Measurements from ENCODE around the gene TEX29.

The TEX29 gene

GRCh38 chr13:111363121-111363520, 42.7 kb downstream of the TEX29 start:
- H3K27ac ChIP-seq (ENCODE audit: low read depth, low read length): no peak overlapping the region
- H3K4me3 ChIP-seq (ENCODE audit: low read depth, low read length): no peak overlapping the region
- no peaks in the 10 kb centered on the region for H3K36me3 ChIP-seq (ENCODE audit: control insufficient read depth, insufficient read depth, low read length)
- H3K4me1 ChIP-seq (ENCODE audit: control insufficient read depth, insufficient read depth, low read length): peaks cover 16% of the 10 kb centered on the region
- H3K9ac ChIP-seq (ENCODE audit: low read depth, low read length): no peak overlapping the region
- H3K27me3 ChIP-seq (ENCODE audit: control insufficient read depth, insufficient read depth, low read length): no peaks in the 10 kb centered on the region
- H3K9me3 ChIP-seq (ENCODE audit: control insufficient read depth, insufficient read depth, low read length): no peaks in the 10 kb centered on the region

DNA sequence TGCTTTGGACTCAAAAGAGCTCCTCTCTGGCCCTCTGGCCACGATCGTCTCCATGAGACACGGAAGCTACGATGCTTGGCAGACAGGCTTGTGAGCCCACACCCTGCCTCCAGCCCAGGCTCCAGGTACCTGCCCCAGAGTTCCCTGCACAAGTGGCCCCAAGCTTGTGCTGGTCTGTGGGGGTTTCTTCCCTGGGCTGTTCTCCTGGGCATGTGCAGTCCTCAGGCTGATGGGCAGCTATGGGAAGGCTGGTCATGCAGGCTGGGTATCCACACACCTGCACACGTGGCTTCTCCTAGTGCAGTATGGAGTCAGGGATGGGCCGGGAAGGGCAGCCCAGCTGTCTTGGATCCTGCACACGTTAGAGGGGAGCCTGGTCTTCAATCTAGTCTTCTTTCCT, 43.1 kb downstream of the TEX29 start:
- Histone ChIP-seq H3K27ac (ENCODE audit: low read depth, low read length) (no peak overlapping the region), H3K9me3 (ENCODE audit: control insufficient read depth, insufficient read depth, low read length) (no peaks in the 10 kb centered on the region), H3K9ac (ENCODE audit: low read depth, low read length) (no peak overlapping the region), H3K36me3 (ENCODE audit: control insufficient read depth, insufficient read depth, low read length) (no peaks in the 10 kb centered on the region), H3K27me3 (ENCODE audit: control insufficient read depth, insufficient read depth, low read length) (no peaks in the 10 kb centered on the region), H3K4me1 (ENCODE audit: control insufficient read depth, insufficient read depth, low read length) (peaks cover 16% of the 10 kb centered on the region), H3K4me3 (ENCODE audit: low read depth, low read length) (no peak overlapping the region)

DNA sequence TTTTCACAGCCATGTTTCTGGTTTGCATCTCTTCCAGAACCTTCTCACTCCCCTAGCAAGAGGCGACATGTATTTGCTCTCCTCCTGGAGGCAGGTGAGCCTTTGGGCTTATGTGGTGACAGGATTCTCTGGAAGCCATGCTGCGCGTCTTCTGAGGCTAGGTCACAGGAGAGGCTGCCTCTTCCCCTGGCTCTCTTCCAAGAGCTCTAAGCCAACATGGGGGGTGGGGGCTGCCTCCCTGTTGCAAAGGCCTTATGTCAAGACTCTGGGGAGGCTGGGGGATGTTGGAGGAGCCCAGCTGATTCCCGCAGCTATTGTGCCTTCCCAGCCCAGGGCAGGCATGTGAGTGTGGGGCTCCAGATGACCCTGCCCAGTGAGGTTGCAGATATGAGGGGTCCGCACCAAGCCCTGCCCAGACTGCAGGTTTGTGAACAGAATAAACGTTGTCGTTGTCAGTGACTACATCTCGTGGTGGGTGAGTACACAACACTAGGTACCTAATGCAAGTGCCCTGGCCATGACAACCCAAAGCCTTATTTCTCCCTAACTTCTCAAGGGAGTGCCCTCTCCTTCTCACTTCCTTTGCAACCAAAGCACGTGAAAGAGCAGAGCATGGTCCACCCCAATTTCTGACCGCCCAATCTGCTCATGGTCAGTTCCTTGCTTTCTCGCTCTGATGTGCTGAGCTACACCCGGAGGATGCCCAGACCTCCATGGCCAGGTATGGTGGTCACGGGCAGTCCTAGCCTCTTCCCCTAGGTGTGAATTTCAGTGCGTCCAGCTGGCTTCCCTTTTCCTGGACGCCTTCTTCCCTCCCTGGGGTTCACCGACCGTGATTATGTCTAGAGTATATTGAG, 44.9 kb downstream of the TEX29 start:
- Histone ChIP-seq H3K36me3 (ENCODE audit: control insufficient read depth, insufficient read depth, low read length) (no peaks in the 10 kb centered on the region), H3K4me3 (ENCODE audit: low read depth, low read length) (no peak overlapping the region), H3K9ac (ENCODE audit: low read depth, low read length) (no peak overlapping the region), H3K27ac (ENCODE audit: low read depth, low read length) (no peak overlapping the region), H3K9me3 (ENCODE audit: control insufficient read depth, insufficient read depth, low read length) (no peaks in the 10 kb centered on the region), H3K4me1 (ENCODE audit: control insufficient read depth, insufficient read depth, low read length) (0 out of 2 replicates have a peak, but pooled peaks cover 2% of the 10 kb centered on the region), H3K27me3 (ENCODE audit: control insufficient read depth, insufficient read depth, low read length) (no peaks in the 10 kb centered on the region)

GRCh38 chr13:111367340-111367739, 46.9 kb downstream of the TEX29 start:
- Histone ChIP-seq H3K4me1 (ENCODE audit: control insufficient read depth, insufficient read depth, low read length) (no peaks in the 10 kb centered on the region), H3K4me3 (ENCODE audit: low read depth, low read length) (no peak overlapping the region), H3K27ac (ENCODE audit: low read depth, low read length) (no peak overlapping the region), H3K9ac (ENCODE audit: low read depth, low read length) (no peak overlapping the region), H3K27me3 (ENCODE audit: control insufficient read depth, insufficient read depth, low read length) (no peaks in the 10 kb centered on the region), H3K9me3 (ENCODE audit: control insufficient read depth, insufficient read depth, low read length) (no peaks in the 10 kb centered on the region), H3K36me3 (ENCODE audit: control insufficient read depth, insufficient read depth, low read length) (no peaks in the 10 kb centered on the region)

DNA sequence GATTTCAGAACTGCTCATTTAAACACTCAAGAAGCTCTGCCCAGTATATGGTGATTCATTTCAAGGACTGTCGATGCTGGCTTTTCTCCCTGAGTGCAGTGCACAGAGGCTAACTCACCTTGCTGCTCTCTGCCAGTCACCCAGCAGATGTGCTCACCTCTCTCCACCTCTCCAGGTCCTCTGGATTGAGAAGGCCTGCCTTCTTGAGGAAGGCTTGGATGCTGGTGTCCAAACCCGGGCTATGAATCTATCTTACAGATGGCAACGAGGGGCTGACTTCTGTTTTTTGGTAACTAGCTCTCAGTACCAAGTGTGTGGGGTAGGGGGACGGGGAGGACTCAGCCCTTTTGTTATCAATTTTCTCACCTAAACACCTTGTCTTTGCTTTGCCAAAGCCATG, 47.6 kb downstream of the TEX29 start:
- Histone ChIP-seq H3K36me3 (ENCODE audit: control insufficient read depth, insufficient read depth, low read length) (no peaks in the 10 kb centered on the region), H3K9ac (ENCODE audit: low read depth, low read length) (no peak overlapping the region), H3K27ac (ENCODE audit: low read depth, low read length) (no peak overlapping the region), H3K27me3 (ENCODE audit: control insufficient read depth, insufficient read depth, low read length) (no peaks in the 10 kb centered on the region), H3K9me3 (ENCODE audit: control insufficient read depth, insufficient read depth, low read length) (no peaks in the 10 kb centered on the region), H3K4me1 (ENCODE audit: control insufficient read depth, insufficient read depth, low read length) (no peaks in the 10 kb centered on the region), H3K4me3 (ENCODE audit: low read depth, low read length) (no peak overlapping the region)

DNA sequence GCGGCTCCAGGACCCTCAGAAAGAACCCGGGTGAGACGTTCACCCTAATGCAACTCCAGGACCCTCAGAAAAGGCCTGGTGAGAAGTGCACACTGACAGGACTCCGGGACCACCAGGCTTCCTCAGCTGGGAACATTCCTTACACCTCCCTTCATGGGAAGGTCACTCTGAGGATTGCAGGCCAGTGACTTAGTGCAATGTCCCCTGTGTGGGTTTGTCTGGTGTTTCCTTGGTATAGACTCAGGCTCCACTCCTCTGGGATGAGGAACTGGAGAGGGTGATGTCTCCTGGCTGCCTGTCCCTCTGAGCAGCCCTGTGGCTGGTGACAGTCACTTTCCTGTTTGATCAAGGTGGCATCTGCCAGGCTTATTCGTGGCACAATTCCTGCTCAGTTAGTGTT, 49.7 kb downstream of the TEX29 start:
- Histone ChIP-seq H3K27me3 (ENCODE audit: control insufficient read depth, insufficient read depth, low read length) (no peaks in the 10 kb centered on the region), H3K36me3 (ENCODE audit: control insufficient read depth, insufficient read depth, low read length) (no peaks in the 10 kb centered on the region), H3K27ac (ENCODE audit: low read depth, low read length) (no peak overlapping the region), H3K9ac (ENCODE audit: low read depth, low read length) (no peak overlapping the region), H3K9me3 (ENCODE audit: control insufficient read depth, insufficient read depth, low read length) (no peaks in the 10 kb centered on the region), H3K4me1 (ENCODE audit: control insufficient read depth, insufficient read depth, low read length) (no peaks in the 10 kb centered on the region), H3K4me3 (ENCODE audit: low read depth, low read length) (no peak overlapping the region)

DNA sequence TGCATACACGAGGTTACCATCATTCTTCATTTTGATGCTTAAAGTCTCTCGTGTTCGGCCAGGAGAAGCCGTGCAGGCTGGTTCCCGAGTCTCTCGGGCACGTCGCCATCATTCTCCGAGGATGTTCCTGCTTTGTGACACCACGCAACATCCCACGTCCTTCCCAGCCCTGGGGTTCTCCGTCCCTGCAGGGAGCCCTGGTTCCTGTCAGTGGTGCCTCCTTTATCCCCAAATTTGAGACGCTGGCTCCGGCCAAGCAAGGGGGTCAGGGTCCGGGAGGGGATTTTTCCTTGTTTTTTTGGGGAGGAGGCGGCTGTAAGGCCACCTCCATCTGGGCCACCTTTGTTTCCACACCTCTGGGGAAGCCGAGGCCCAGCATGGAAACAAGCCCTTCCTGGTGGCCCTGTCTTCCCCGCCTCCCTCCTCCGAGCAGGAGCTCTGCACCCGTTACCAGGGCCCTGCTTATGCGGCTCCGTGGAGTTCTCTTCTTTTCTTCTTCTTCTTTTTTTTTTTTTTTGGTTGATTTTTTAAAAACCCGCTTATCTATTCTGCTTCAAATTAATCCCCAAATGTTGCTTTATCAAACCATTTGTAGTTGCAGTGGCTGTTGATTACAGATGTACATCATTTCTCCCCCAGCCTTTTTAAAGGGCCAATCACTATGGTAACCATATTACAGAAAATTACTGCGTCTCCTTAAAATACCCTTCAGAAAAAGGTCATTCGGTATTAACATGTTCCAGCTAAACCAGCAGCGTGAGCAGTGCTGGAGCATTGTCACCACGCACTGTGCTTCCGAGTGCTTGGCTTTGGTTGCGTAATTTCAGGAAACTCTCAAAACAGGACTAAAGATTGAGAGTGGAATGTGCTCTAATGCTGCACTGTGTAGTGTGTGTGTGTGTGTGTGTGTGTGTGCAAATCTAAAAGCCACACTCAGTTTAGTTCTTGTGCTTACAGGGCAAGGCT, 50.4 kb downstream of the TEX29 start:
- no peaks in the 10 kb centered on the region for H3K9me3 ChIP-seq (ENCODE audit: control insufficient read depth, insufficient read depth, low read length)
- H3K9ac ChIP-seq (ENCODE audit: low read depth, low read length): no peak overlapping the region
- no peak overlapping the region for H3K4me3 ChIP-seq (ENCODE audit: low read depth, low read length)
- H3K36me3 ChIP-seq (ENCODE audit: control insufficient read depth, insufficient read depth, low read length): no peaks in the 10 kb centered on the region
- no peaks in the 10 kb centered on the region for H3K27me3 ChIP-seq (ENCODE audit: control insufficient read depth, insufficient read depth, low read length)
- no peak overlapping the region for H3K27ac ChIP-seq (ENCODE audit: low read depth, low read length)
- H3K4me1 ChIP-seq (ENCODE audit: control insufficient read depth, insufficient read depth, low read length): no peaks in the 10 kb centered on the region

- H3K27me3 ChIP-seq (ENCODE audit: control insufficient read depth, insufficient read depth, low read length): no peaks in the 10 kb centered on the region
- no peaks in the 10 kb centered on the region for H3K9me3 ChIP-seq (ENCODE audit: control insufficient read depth, insufficient read depth, low read length)
- H3K9ac ChIP-seq (ENCODE audit: low read depth, low read length): no peak overlapping the region
- no peaks in the 10 kb centered on the region for H3K36me3 ChIP-seq (ENCODE audit: control insufficient read depth, insufficient read depth, low read length)
- no peak overlapping the region for H3K4me3 ChIP-seq (ENCODE audit: low read depth, low read length)
- no peaks in the 10 kb centered on the region for H3K4me1 ChIP-seq (ENCODE audit: control insufficient read depth, insufficient read depth, low read length)
- no peak overlapping the region for H3K27ac ChIP-seq (ENCODE audit: low read depth, low read length)
These were observed 51.3 kb downstream of the TEX29 start for GRCh38 chr13:111371720-111372119.

- Histone ChIP-seq H3K4me3 (ENCODE audit: low read depth, low read length) (no peak overlapping the region), H3K36me3 (ENCODE audit: control insufficient read depth, insufficient read depth, low read length) (no peaks in the 10 kb centered on the region), H3K9ac (ENCODE audit: low read depth, low read length) (no peak overlapping the region), H3K4me1 (ENCODE audit: control insufficient read depth, insufficient read depth, low read length) (no peaks in the 10 kb centered on the region), H3K27ac (ENCODE audit: low read depth, low read length) (no peak overlapping the region), H3K27me3 (ENCODE audit: control insufficient read depth, insufficient read depth, low read length) (no peaks in the 10 kb centered on the region), H3K9me3 (ENCODE audit: control insufficient read depth, insufficient read depth, low read length) (no peaks in the 10 kb centered on the region)
These were observed 52.4 kb downstream of the TEX29 start for GRCh38 chr13:111372651-111373425.

DNA sequence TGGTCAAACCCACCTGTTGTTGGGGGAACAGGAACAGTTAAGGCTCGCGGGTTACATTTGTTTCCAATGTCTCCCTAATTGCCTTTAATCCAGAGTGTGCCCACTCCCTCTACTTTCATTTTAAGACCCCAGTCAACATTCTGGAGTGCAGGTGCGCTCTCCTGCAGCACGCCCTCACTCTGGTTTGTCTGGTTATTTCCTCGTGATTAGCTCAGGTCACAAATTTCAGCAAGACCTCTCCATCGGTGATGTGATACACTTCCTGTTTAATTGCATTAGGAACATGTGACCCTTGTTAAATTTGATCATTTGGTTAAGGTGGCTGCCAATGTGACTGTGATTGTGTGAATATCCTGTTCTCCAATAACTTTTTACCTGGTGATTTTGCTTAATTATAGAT, 53.0 kb downstream of the TEX29 start:
- no peak overlapping the region for H3K9ac ChIP-seq (ENCODE audit: low read depth, low read length)
- H3K9me3 ChIP-seq (ENCODE audit: control insufficient read depth, insufficient read depth, low read length): no peaks in the 10 kb centered on the region
- no peaks in the 10 kb centered on the region for H3K36me3 ChIP-seq (ENCODE audit: control insufficient read depth, insufficient read depth, low read length)
- H3K27me3 ChIP-seq (ENCODE audit: control insufficient read depth, insufficient read depth, low read length): no peaks in the 10 kb centered on the region
- H3K4me3 ChIP-seq (ENCODE audit: low read depth, low read length): no peak overlapping the region
- H3K4me1 ChIP-seq (ENCODE audit: control insufficient read depth, insufficient read depth, low read length): no peaks in the 10 kb centered on the region
- no peak overlapping the region for H3K27ac ChIP-seq (ENCODE audit: low read depth, low read length)
